ENCODE results near the gene RPL19.
"Not testable (repeated sequence)": the region's sequence is repeated elsewhere in the genome, so short reads cannot be mapped to it uniquely, and the experiment has no call there.

Gene RPL19

DNA sequence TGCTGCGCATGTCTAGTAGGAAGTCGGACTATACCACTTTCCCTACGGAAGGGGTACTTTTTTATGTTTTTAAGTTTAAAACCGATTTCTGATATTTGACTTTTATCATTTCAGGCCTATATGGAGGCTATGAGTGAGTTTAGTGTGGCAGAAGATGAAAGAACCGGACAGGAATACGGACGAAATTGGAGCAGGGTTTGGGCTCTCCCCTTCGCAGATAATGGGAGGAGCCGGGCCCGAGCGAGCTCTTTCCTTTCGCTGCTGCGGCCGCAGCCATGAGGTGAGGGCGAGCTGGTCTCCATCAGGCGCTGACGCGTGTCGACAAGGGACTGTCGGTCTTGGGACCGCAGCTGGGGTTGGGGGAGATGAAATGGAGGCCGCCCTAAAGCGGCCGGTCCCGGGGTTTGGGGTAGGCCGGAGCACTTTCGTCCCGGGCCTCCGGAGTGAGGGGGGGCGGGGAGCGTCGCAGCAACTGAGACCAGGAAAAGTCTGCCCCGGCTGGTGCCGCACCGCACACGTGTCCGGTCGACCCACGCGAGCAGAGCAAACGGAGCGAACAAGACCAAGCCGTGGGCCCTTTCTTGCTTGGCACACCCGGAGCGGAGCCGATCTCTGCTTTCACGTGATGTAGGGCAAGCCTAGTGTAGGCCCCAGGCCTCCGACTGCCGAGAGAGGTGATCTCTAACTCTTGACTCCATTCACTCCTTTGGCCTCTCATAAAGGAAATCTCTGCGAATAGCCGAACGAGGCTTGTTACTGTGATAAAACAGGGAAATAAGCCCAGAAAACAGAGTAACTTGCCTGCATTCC lies at the start of gene RPL19:
Gene RPL19 (plus strand): TSS at position 214 of the 810 bp plus-strand sequence. CDS start 62 bp downstream, at position 276.
- in situ Hi-C loops (cut with MboI; ENCODE audit: low sequenced_read_pairs) = no loop called here

GRCh38 chr17:39150795-39151149 lies 49.3 kb upstream of the RPL19 start:
- in situ Hi-C loops (cut with MboI; ENCODE audit: low sequenced_read_pairs) = no loop called here

GRCh38 chr17:39151150-39151942 lies 48.7 kb upstream of the RPL19 start, which contains the start of gene PLXDC1:
TSS of gene PLXDC1 (minus strand) at chr17:39151637. CDS start at chr17:39151437, 200 bp downstream.
- in situ Hi-C loops (cut with MboI; ENCODE audit: low sequenced_read_pairs) = no loop called here

GRCh38 chr17:39151943-39152818 lies 47.9 kb upstream of the RPL19 start:
- in situ Hi-C loops (cut with MboI; ENCODE audit: low sequenced_read_pairs) = no loop called here

DNA sequence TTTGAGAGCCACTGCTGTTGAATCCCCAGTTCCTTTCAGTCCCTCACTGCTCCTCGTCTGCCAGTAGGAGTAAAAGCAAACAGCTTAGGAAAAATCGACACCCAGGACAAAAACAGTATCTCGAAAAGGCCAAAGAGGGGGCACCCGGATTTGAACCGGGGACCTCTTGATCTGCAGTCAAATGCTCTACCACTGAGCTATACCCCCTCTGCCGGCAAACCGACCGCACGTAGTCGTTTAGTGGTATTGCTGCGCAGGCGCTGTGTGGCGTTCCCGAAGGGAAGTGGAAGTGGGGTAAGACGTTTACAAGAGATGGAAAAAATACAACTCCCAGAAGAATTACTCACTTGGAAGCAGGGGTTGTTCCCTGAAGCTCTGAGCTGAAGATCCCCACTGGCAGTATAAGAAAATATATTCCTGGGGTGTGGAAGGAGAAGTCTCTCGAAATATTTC lies 46.5 kb upstream of the RPL19 start:
- in situ Hi-C loops (cut with MboI; ENCODE audit: low sequenced_read_pairs) = no loop called here

- in situ Hi-C loops (cut with MboI; ENCODE audit: low sequenced_read_pairs) = no loop called here
Measured at GRCh38 chr17:39155654-39156053, 44.4 kb upstream of the RPL19 start.

- in situ Hi-C loops (cut with MboI; ENCODE audit: low sequenced_read_pairs) = no loop called here
Measured at GRCh38 chr17:39156491-39156890, 43.6 kb upstream of the RPL19 start.

DNA sequence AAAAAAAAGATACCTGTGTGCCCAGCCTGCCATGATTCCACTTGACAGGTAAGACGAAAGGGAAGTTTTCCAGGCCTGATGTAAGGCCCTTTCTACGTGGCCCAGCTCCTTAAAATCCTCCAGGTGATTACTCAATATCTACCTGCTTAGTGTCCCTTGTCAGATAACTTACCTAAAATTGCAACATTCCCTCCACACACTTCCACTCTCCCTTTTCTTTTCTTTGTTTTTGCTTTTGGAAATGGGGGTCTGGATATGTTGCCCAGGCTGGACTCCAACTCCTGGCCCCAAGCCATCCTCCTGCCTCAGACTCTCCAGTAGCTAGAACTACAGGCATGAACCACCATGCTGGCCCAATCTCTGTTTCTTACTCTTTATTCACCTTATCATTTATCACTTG lies 41.5 kb upstream of the RPL19 start:
- in situ Hi-C loops (cut with MboI; ENCODE audit: low sequenced_read_pairs) = no loop called here

GRCh38 chr17:39161962-39162361 lies 38.1 kb upstream of the RPL19 start:
- in situ Hi-C loops (cut with MboI; ENCODE audit: low sequenced_read_pairs) = no loop called here

GRCh38 chr17:39164675-39165143 lies 35.4 kb upstream of the RPL19 start:
- in situ Hi-C loops (cut with MboI; ENCODE audit: low sequenced_read_pairs) = no loop called here

DNA sequence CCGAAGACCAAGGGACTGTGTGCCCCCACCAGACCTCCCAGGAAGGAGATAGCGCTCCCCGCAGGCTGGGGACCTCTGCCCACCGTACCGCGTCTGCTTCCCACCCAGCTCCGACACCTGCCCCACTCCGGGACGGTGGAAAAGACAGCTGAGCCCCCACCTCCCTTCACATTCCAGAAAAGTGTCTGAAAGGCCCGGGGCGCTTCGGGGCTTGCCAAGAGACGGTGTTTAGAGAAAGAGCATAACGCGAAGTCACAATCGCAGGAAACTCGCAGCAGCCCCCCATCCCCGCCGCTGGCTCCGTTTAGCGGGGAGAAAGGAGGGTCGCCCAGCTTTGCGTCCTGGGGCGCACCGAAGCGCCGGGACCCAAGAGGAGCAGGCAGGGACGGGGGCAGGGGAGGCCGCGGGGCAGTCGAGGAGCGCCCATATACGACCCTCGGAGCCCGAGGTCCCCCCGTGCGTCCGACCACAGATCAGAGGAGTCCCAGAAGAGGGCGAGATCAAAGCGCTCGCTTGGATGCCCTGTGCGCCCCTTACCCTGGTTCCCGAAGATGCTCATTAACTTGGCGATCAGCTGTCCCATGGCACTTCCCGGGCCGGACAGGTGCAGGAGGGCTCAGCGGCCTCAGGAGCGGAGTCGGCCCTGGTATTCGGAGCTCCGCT lies 34.8 kb upstream of the RPL19 start:
- in situ Hi-C loops (cut with MboI; ENCODE audit: low sequenced_read_pairs) = no loop called here

- in situ Hi-C loops (cut with MboI; ENCODE audit: low sequenced_read_pairs) = no loop called here
Measured at GRCh38 chr17:39165841-39166349, 34.2 kb upstream of the RPL19 start, which contains the start of gene ARL5C. TSS of gene ARL5C (minus strand) at chr17:39166161. CDS start at chr17:39165760, 401 bp downstream.

GRCh38 chr17:39166437-39167335 lies 33.4 kb upstream of the RPL19 start:
- in situ Hi-C loops (cut with MboI; ENCODE audit: low sequenced_read_pairs) = no loop called here

- in situ Hi-C loops (cut with MboI; ENCODE audit: low sequenced_read_pairs) = no loop called here
Measured at GRCh38 chr17:39167476-39167875, 32.6 kb upstream of the RPL19 start.

DNA sequence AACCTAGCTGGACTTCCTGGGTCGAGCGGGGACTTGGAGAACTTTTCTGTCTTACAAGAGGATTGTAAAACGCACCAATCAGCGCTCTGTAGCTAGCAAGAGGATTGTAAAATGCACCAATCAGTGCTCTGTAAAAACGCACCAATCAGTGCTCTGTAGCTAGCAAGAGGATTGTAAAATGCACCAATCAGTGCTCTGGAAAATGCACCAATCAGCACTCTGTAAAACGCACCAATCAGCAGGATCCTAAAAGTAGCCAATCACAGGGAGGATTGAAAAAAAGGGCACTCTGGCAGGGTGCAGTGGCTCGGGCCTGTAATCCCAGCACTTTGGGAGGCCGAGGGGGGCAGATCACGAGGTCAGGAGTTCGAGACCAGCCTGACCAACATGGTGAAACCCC lies 31.6 kb upstream of the RPL19 start:
- in situ Hi-C loops (cut with MboI; ENCODE audit: low sequenced_read_pairs) = not testable (repeated sequence)

- in situ Hi-C loops (cut with MboI; ENCODE audit: low sequenced_read_pairs) = no loop called here
Measured at GRCh38 chr17:39169101-39169500, 31.0 kb upstream of the RPL19 start.

- in situ Hi-C loops (cut with MboI; ENCODE audit: low sequenced_read_pairs) = no loop called here
Measured at GRCh38 chr17:39169518-39169917, 30.6 kb upstream of the RPL19 start.

GRCh38 chr17:39170109-39170508 lies 30.0 kb upstream of the RPL19 start:
- in situ Hi-C loops (cut with MboI; ENCODE audit: low sequenced_read_pairs) = no loop called here

GRCh38 chr17:39170558-39170957 lies 29.5 kb upstream of the RPL19 start:
- in situ Hi-C loops (cut with MboI; ENCODE audit: low sequenced_read_pairs) = no loop called here
